ENCODE measurements around the gene SLCO2B1.

Gene SLCO2B1

GRCh38 chr11:75196426-75196825 is 45.5 kb downstream of the SLCO2B1 start:
- no peak overlapping the region for H3K27ac ChIP-seq
- TF ChIP-seq CTCF (conservative IDR thresholded peaks at IDR 0.05), result no peak

GRCh38 chr11:75197512-75198277 is 46.8 kb downstream of the SLCO2B1 start:
- no peak for TF ChIP-seq CTCF (conservative IDR thresholded peaks at IDR 0.05)
- H3K27ac ChIP-seq, result no peak overlapping the region

- no peak for TF ChIP-seq CTCF (conservative IDR thresholded peaks at IDR 0.05)
- no peak overlapping the region for H3K27ac ChIP-seq
Measured at GRCh38 chr11:75198278-75198973, 47.5 kb downstream of the SLCO2B1 start.

- TF ChIP-seq CTCF (conservative IDR thresholded peaks at IDR 0.05), result no peak
- H3K27ac ChIP-seq, result no peak overlapping the region
Measured at GRCh38 chr11:75199412-75199955, 48.6 kb downstream of the SLCO2B1 start.

GRCh38 chr11:75200051-75200450 is 49.1 kb downstream of the SLCO2B1 start:
- H3K27ac ChIP-seq, result no peak overlapping the region
- no peak for TF ChIP-seq CTCF (conservative IDR thresholded peaks at IDR 0.05)

- no peak overlapping the region for H3K27ac ChIP-seq
- no peak for TF ChIP-seq CTCF (conservative IDR thresholded peaks at IDR 0.05)
Measured at GRCh38 chr11:75200531-75200930, 49.6 kb downstream of the SLCO2B1 start.

GRCh38 chr11:75201771-75202170 is 50.9 kb downstream of the SLCO2B1 start:
- no peak for TF ChIP-seq CTCF (conservative IDR thresholded peaks at IDR 0.05)

More at GRCh38 chr11:75201771-75202170, 50.9 kb downstream of the SLCO2B1 start:
- no peak overlapping the region for H3K27ac ChIP-seq

Measured in VCaP (cell line).